ENCODE results near the gene ENTREP3.
A peak's percentile ranks its signal among the peaks of the same experiment; 100 is the strongest.

ENTREP3 gene

GRCh38 chr1:155210314-155211104 is 44.8 kb downstream of the ENTREP3 start:
- no peak for DNase-seq (ENCODE audit: insufficient read length)
- FAIRE-seq = no peak
- TF ChIP-seq TAF1 (IDR thresholded peaks at IDR 0.05; ENCODE audit: borderline replicate concordance, low read depth, low read length) (no peak), POLR2AphosphoS5 (IDR thresholded peaks at IDR 0.05; ENCODE audit: low read depth, low read length) (no peak), POLR2A (IDR thresholded peaks at IDR 0.05; ENCODE audit: low read depth, low read length) (no peak)

- FAIRE-seq (no peak), DNase-seq (ENCODE audit: insufficient read length) (no peak)
- no peak for TF ChIP-seq POLR2A (IDR thresholded peaks at IDR 0.05; ENCODE audit: low read depth, low read length)
- TF ChIP-seq POLR2AphosphoS5 (IDR thresholded peaks at IDR 0.05; ENCODE audit: low read depth, low read length) = no peak
- no peak for TF ChIP-seq TAF1 (IDR thresholded peaks at IDR 0.05; ENCODE audit: borderline replicate concordance, low read depth, low read length)
Measured at GRCh38 chr1:155209312-155209721, 46.0 kb downstream of the ENTREP3 start.

- TF ChIP-seq POLR2AphosphoS5 (IDR thresholded peaks at IDR 0.05; ENCODE audit: low read depth, low read length) (peak; percentile 56; the same call in 1 of the 2 replicates), POLR2A (IDR thresholded peaks at IDR 0.05; ENCODE audit: low read depth, low read length) (peak; percentile 56; the same call in 1 of the 2 replicates), TAF1 (IDR thresholded peaks at IDR 0.05; ENCODE audit: borderline replicate concordance, low read depth, low read length) (peak; percentile 63; the same call in 1 of the 2 replicates)
- DNase-seq (ENCODE audit: insufficient read length) = peak; percentile 90
- peak; percentile 78 for FAIRE-seq
Measured at GRCh38 chr1:155208541-155209311, 46.6 kb downstream of the ENTREP3 start, which contains the start of gene MTX1. Gene MTX1, plus strand, starts transcription at chr1:155208695. Its CDS starts 110 bp downstream, at chr1:155208805.

- TF ChIP-seq TAF1 (IDR thresholded peaks at IDR 0.05; ENCODE audit: borderline replicate concordance, low read depth, low read length) = no peak
- no peak for TF ChIP-seq POLR2A (IDR thresholded peaks at IDR 0.05; ENCODE audit: low read depth, low read length)
- no peak for TF ChIP-seq POLR2AphosphoS5 (IDR thresholded peaks at IDR 0.05; ENCODE audit: low read depth, low read length)
- DNase-seq (ENCODE audit: insufficient read length) (no peak), FAIRE-seq (no peak)
Measured at GRCh38 chr1:155207806-155208540, 47.3 kb downstream of the ENTREP3 start, which contains the start of gene THBS3. Gene THBS3, minus strand, starts transcription at chr1:155207897. Its CDS starts 21 bp downstream, at chr1:155207876.

GRCh38 chr1:155206891-155207805 is 48.1 kb downstream of the ENTREP3 start:
- no peak for TF ChIP-seq POLR2AphosphoS5 (IDR thresholded peaks at IDR 0.05; ENCODE audit: low read depth, low read length)
- no peak for TF ChIP-seq TAF1 (IDR thresholded peaks at IDR 0.05; ENCODE audit: borderline replicate concordance, low read depth, low read length)
- TF ChIP-seq POLR2A (IDR thresholded peaks at IDR 0.05; ENCODE audit: low read depth, low read length) = no peak
- peak; percentile 79 for DNase-seq (ENCODE audit: insufficient read length)
- FAIRE-seq = peak; percentile 85

- no peak for TF ChIP-seq POLR2AphosphoS5 (IDR thresholded peaks at IDR 0.05; ENCODE audit: low read depth, low read length)
- TF ChIP-seq POLR2A (IDR thresholded peaks at IDR 0.05; ENCODE audit: low read depth, low read length) = no peak
- TF ChIP-seq TAF1 (IDR thresholded peaks at IDR 0.05; ENCODE audit: borderline replicate concordance, low read depth, low read length) = no peak
- no peak for DNase-seq (ENCODE audit: insufficient read length)
- no peak for FAIRE-seq
Measured at GRCh38 chr1:155205969-155206593, 49.2 kb downstream of the ENTREP3 start.

GRCh38 chr1:155205035-155205434 is 50.2 kb downstream of the ENTREP3 start:
- FAIRE-seq = no peak
- no peak for DNase-seq (ENCODE audit: insufficient read length)
- TF ChIP-seq POLR2A (IDR thresholded peaks at IDR 0.05; ENCODE audit: low read depth, low read length) (no peak), TAF1 (IDR thresholded peaks at IDR 0.05; ENCODE audit: borderline replicate concordance, low read depth, low read length) (no peak), POLR2AphosphoS5 (IDR thresholded peaks at IDR 0.05; ENCODE audit: low read depth, low read length) (no peak)

GRCh38 chr1:155202731-155203515 is 52.4 kb downstream of the ENTREP3 start:
- FAIRE-seq = no peak

GRCh38 chr1:155202198-155202597 is 53.1 kb downstream of the ENTREP3 start:
- TF ChIP-seq TAF1 (IDR thresholded peaks at IDR 0.05; ENCODE audit: borderline replicate concordance, low read depth, low read length) (no peak), POLR2A (IDR thresholded peaks at IDR 0.05; ENCODE audit: low read depth, low read length) (no peak), POLR2AphosphoS5 (IDR thresholded peaks at IDR 0.05; ENCODE audit: low read depth, low read length) (no peak)
- DNase-seq (ENCODE audit: insufficient read length) (no peak), FAIRE-seq (no peak)

More at GRCh38 chr1:155202731-155203515, 52.4 kb downstream of the ENTREP3 start:
- DNase-seq (ENCODE audit: insufficient read length) = no peak
- TF ChIP-seq POLR2AphosphoS5 (IDR thresholded peaks at IDR 0.05; ENCODE audit: low read depth, low read length) (no peak), TAF1 (IDR thresholded peaks at IDR 0.05; ENCODE audit: borderline replicate concordance, low read depth, low read length) (no peak), POLR2A (IDR thresholded peaks at IDR 0.05; ENCODE audit: low read depth, low read length) (no peak)

All from GM12892 (cell line).